Measurements from ENCODE around the gene DNM1.
A peak's percentile ranks its signal among the peaks of the same experiment; 100 is the strongest.

The DNM1 gene

DNA sequence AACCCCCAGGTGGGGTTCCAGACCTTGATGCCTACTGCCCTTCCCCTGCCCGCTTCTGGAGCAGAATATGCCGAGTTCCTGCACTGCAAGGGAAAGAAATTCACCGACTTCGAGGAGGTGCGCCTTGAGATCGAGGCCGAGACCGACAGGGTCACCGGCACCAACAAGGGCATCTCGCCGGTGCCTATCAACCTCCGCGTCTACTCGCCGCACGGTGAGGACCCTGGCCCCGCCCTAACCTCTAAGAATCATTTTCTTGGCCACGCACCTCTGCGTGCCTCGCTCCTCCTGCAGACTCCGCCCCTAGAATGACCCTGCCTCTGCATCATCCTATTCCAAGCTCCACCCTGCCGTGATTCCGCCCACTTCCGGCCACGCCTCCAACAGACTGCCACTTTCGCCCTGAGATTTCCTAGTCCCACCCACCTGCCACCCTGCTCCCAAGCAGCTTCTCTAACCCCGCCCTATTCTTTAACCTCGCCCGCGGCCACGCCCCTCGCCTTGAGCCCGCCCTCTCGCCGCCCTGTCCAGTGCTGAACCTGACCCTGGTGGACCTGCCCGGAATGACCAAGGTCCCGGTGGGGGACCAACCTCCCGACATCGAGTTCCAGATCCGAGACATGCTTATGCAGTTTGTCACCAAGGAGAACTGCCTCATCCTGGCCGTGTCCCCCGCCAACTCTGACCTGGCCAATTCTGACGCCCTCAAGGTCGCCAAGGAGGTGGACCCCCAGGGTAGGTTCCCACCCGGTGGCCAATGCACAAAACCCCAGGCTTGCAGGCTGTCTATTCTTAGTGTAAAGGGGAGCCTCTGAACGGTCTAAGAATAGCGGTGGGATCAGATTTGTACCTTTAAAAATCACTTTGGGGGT lies 15.6 kb downstream of the DNM1 start:
- H3K27me3 ChIP-seq (ENCODE audit: insufficient read depth, poor library complexity, severe bottlenecking): no peaks in the 10 kb centered on the region
- H3K27ac ChIP-seq (replicated peaks): peak overlapping the region; percentile 36
- TF ChIP-seq, protein P1, sequence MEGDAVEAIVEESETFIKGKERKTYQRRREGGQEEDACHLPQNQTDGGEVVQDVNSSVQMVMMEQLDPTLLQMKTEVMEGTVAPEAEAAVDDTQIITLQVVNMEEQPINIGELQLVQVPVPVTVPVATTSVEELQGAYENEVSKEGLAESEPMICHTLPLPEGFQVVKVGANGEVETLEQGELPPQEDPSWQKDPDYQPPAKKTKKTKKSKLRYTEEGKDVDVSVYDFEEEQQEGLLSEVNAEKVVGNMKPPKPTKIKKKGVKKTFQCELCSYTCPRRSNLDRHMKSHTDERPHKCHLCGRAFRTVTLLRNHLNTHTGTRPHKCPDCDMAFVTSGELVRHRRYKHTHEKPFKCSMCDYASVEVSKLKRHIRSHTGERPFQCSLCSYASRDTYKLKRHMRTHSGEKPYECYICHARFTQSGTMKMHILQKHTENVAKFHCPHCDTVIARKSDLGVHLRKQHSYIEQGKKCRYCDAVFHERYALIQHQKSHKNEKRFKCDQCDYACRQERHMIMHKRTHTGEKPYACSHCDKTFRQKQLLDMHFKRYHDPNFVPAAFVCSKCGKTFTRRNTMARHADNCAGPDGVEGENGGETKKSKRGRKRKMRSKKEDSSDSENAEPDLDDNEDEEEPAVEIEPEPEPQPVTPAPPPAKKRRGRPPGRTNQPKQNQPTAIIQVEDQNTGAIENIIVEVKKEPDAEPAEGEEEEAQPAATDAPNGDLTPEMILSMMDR (IDR thresholded peaks at IDR 0.05; ENCODE audit: insufficient read depth, low read length): no peak
- TF ChIP-seq, protein P2, sequence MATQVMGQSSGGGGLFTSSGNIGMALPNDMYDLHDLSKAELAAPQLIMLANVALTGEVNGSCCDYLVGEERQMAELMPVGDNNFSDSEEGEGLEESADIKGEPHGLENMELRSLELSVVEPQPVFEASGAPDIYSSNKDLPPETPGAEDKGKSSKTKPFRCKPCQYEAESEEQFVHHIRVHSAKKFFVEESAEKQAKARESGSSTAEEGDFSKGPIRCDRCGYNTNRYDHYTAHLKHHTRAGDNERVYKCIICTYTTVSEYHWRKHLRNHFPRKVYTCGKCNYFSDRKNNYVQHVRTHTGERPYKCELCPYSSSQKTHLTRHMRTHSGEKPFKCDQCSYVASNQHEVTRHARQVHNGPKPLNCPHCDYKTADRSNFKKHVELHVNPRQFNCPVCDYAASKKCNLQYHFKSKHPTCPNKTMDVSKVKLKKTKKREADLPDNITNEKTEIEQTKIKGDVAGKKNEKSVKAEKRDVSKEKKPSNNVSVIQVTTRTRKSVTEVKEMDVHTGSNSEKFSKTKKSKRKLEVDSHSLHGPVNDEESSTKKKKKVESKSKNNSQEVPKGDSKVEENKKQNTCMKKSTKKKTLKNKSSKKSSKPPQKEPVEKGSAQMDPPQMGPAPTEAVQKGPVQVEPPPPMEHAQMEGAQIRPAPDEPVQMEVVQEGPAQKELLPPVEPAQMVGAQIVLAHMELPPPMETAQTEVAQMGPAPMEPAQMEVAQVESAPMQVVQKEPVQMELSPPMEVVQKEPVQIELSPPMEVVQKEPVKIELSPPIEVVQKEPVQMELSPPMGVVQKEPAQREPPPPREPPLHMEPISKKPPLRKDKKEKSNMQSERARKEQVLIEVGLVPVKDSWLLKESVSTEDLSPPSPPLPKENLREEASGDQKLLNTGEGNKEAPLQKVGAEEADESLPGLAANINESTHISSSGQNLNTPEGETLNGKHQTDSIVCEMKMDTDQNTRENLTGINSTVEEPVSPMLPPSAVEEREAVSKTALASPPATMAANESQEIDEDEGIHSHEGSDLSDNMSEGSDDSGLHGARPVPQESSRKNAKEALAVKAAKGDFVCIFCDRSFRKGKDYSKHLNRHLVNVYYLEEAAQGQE (IDR thresholded peaks at IDR 0.05; ENCODE audit: insufficient replicate concordance, low read depth): peak; percentile 90
- TF ChIP-seq SPI1 (IDR thresholded peaks at IDR 0.05; ENCODE audit: borderline replicate concordance, low read depth): no peak; the same call in 1 of the 2 replicates
- peak overlapping the region; percentile 31 for H3K4me3 ChIP-seq (replicated peaks; ENCODE audit: insufficient read depth, low read length)
- peak; percentile 95 to 98 for DNase-seq (ENCODE audit: low read depth in 1 of 2, low spot score in 1 of 2)

DNA sequence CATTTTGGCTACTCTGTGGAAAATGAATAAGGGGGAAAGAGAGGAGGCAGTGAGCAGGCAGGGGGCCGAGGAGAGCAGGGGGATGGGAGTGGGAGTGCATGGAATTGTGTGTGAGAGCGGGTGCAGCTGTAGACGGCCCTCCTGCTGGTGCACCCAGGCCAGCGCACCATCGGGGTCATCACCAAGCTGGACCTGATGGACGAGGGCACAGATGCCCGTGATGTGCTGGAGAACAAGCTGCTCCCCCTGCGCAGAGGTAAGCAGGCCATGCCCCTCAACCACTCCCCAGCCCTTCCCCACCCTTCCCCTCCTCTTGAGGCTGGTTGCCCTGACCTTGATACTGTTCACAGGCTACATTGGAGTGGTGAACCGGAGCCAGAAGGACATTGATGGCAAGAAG lies 16.7 kb downstream of the DNM1 start:
- Histone ChIP-seq H3K4me3 (replicated peaks; ENCODE audit: insufficient read depth, low read length) (no peak overlapping the region), H3K27me3 (ENCODE audit: insufficient read depth, poor library complexity, severe bottlenecking) (no peaks in the 10 kb centered on the region), H3K27ac (replicated peaks) (no peak overlapping the region)
- no peak for DNase-seq (ENCODE audit: low read depth in 1 of 2, low spot score in 1 of 2)
- TF ChIP-seq POLR2AphosphoS5 (IDR thresholded peaks at IDR 0.05; ENCODE audit: low read depth): no peak
- TF ChIP-seq, protein P1 (IDR thresholded peaks at IDR 0.05; ENCODE audit: insufficient read depth, low read length): no peak
- no peak for TF ChIP-seq GABPA (IDR thresholded peaks at IDR 0.05; ENCODE audit: low read depth)

DNA sequence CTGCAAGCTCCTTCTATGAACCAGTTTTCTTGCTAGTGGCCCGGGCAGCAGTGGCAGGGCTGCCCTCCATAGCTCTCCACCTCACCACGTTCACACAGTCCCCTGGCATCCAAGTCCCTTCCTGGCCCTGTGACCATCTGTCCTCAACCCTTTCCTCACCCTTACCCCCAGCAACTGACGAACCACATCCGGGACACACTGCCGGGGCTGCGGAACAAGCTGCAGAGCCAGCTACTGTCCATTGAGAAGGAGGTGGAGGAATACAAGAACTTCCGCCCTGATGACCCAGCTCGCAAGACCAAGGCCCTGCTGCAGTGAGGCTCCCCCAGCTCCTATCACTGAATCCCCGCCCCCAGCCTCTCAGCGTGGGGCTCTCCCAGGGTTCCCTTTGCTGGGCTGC lies 18.8 kb downstream of the DNM1 start:
- no peak for DNase-seq (ENCODE audit: low read depth in 1 of 2, low spot score in 1 of 2)
- Histone ChIP-seq H3K4me3 (replicated peaks; ENCODE audit: insufficient read depth, low read length) (no peak overlapping the region), H3K27ac (replicated peaks) (no peak overlapping the region), H3K27me3 (ENCODE audit: insufficient read depth, poor library complexity, severe bottlenecking) (no peaks in the 10 kb centered on the region)
- TF ChIP-seq, protein P1 (IDR thresholded peaks at IDR 0.05; ENCODE audit: insufficient read depth, low read length): no peak
- no peak for TF ChIP-seq GABPA (IDR thresholded peaks at IDR 0.05; ENCODE audit: low read depth)
- TF ChIP-seq SPI1 (IDR thresholded peaks at IDR 0.05; ENCODE audit: borderline replicate concordance, low read depth): no peak

DNA sequence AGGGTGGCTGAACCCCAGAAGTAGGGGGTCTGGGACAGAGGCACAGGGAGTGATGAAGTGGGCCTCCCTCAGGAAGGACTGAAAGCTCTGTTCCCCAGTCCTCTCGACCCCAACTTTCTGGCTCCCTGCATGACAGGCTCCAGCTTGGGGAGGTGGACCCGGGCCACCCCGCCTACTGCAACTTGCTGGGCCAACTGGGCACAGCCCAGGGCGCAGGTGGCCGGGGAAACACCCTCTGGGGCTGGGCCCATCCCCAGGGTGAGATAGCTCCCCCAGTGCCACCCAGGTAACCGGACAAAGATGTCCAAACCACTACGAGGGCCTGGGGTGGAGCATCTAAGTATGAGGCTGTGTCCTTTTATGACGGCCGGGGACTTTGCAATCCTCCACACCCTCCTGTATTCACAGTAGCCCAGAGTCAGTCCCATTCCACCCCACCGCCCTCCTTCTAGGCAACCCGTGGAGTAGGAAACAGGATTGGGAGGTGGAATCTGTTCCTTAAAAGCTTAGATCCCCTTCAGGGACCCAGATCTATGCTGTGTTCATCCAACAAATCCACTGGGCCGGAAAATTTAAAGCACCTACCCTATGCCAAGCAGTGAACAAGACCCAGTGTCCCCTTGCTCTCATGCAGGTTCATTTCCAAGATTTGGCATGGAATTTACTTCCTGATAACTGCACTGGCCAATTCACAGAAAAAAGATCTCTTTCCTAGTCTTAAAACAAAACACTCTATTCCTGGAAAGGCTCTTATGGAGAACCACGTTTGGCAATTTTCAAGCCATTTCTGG lies 19.9 kb downstream of the DNM1 start:
- Histone ChIP-seq H3K27ac (replicated peaks) (no peak overlapping the region), H3K4me3 (replicated peaks; ENCODE audit: insufficient read depth, low read length) (no peak overlapping the region), H3K27me3 (ENCODE audit: insufficient read depth, poor library complexity, severe bottlenecking) (no peaks in the 10 kb centered on the region)
- no peak for TF ChIP-seq POLR2AphosphoS5 (IDR thresholded peaks at IDR 0.05; ENCODE audit: low read depth)
- TF ChIP-seq, protein P2 (IDR thresholded peaks at IDR 0.05; ENCODE audit: insufficient replicate concordance, low read depth): no peak
- DNase-seq (ENCODE audit: low read depth in 1 of 2, low spot score in 1 of 2): no peak
